Fibroblast of lung (primary cell): ENCODE measurements around the gene AK5.

ENCODE experiments used
- CTCF ChIP-seq, 2 donors: IDR thresholded peaks in 1 of 2; conservative IDR thresholded peaks in 1 of 2; 1 replicate in 1 of 2; 2 replicates in 1 of 2; pipeline ENCODE4 v1.5.1; 2011 to 2012; ENCODE audit warnings: low read length in 2 of 2, control low read depth in 1 of 2, inconsistent platforms in 1 of 2, low read depth in 1 of 2, mild to moderate bottlenecking in 1 of 2
- EZH2 ChIP-seq: IDR thresholded peaks from 2 replicates; pipeline ENCODE4 v1.5.1; 2012; ENCODE audit warnings: low read length, control low read depth, mild to moderate bottlenecking; ENCODE audit errors: missing control alignments

DNA sequence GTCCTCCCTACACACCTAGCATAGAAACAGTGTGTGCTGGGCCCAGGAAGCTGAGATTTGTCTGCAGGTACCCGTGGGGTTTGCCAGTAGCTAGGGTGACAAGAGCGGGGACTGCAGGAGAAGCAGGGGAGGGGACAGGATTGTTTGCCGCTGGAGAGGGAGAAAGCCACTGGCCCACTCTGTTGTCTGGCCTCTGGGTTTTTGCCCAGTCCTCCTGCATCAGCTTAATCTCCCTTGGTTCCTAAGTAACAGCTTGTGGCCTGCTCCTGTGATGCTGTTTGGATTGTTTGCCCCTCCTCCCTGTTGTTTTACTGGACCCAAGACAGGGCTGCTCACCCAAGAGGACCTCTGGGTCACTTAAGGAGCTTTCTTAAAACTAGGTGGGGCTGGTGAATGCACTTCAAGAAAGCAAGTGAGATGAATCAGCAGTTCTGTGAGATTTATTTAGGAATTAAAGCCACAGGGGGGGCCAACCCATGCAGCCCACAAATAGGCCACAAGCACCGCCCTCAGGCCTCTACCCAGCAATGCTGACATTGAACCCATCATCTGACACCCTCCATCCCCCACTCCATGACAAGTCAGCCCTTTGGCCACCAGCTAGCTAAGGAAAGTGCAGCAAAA lies 257.8 kb downstream of the AK5 start:
- TF ChIP-seq CTCF (conservative IDR thresholded peaks at IDR 0.05 in 1 of 2, IDR thresholded peaks at IDR 0.05 in 1 of 2; ENCODE audit: low read depth in 1 of 2, low read length in 2 of 2) (no peak), EZH2 (no peak)
